GM23338 (cell line): ENCODE measurements around the gene PGBD4. TPM values are rescaled to one million over a fixed set of nuclear protein-coding genes. Genes with fewer than 3 reads are reported as not detected.

Experiments
- ATAC-seq: fragments of 200-7000 bp; cut with Tn5 transposase; 3 replicates; pipeline ENCODE4 v1.9.1; 2020
- DNase-seq: peaks from one replicate; pipeline ENCODE4 v3.0.0-alpha.2; 2015; ENCODE audit warnings: low spot score
- H2AFZ ChIP-seq: fragments of 200-600 bp; sonication (generic); 2 replicates; pipeline ENCODE4 v1.8.0; 2016; ENCODE audit warnings: antibody characterized with exemption, mild to moderate bottlenecking, moderate library complexity
- H3F3A ChIP-seq: fragments of 200-600 bp; sonication (generic); replicated peaks from 2 replicates; pipeline ENCODE4 v1.8.0; 2017; ENCODE audit warnings: antibody characterized with exemption, mixed run types, low read depth
- H3K27ac ChIP-seq: fragments of 200-600 bp; sonication (generic); 2 replicates; pipeline ENCODE4 v1.6.1; 2016; ENCODE audit warnings: low read depth
- H3K27me3 ChIP-seq: fragments of 200-600 bp; sonication (generic); 2 replicates; pipeline ENCODE4 v1.8.0; 2016; ENCODE audit warnings: mild to moderate bottlenecking, mixed run types, moderate library complexity; ENCODE audit not compliant: insufficient read depth
- H3K36me3 ChIP-seq: fragments of 200-600 bp; sonication (generic); 2 replicates; pipeline ENCODE4 v1.8.0; 2016; ENCODE audit warnings: mild to moderate bottlenecking; ENCODE audit not compliant: insufficient read depth
- H3K4me1 ChIP-seq: fragments of 200-600 bp; sonication (generic); 2 replicates; pipeline ENCODE4 v1.8.0; 2016; ENCODE audit warnings: mild to moderate bottlenecking, moderate library complexity; ENCODE audit not compliant: insufficient read depth
- H3K4me2 ChIP-seq: fragments of 200-600 bp; sonication (generic); 2 replicates; pipeline ENCODE4 v1.7.1; 2017; ENCODE audit warnings: mixed run types
- H3K4me3 ChIP-seq: fragments of 200-600 bp; sonication (generic); 2 replicates; pipeline ENCODE4 v1.6.1; 2016; ENCODE audit warnings: mixed run types
- H3K79me2 ChIP-seq: fragments of 200-600 bp; sonication (generic); replicated peaks from 2 replicates; pipeline ENCODE4 v1.8.0; 2017; ENCODE audit warnings: mild to moderate bottlenecking; ENCODE audit not compliant: insufficient read depth
- H3K9me2 ChIP-seq: fragments of 200-600 bp; sonication (generic); 2 replicates; pipeline ENCODE4 v1.8.0; 2017; ENCODE audit not compliant: insufficient read depth
- H4K20me1 ChIP-seq: fragments of 200-600 bp; sonication (generic); replicated peaks from 2 replicates; pipeline ENCODE4 v1.8.0; 2017; ENCODE audit warnings: mild to moderate bottlenecking; ENCODE audit not compliant: insufficient read depth
- H3K27ac Mint-ChIP-seq: 2 replicates; pipeline ENCODE4 v1.8.0; 2020; ENCODE audit warnings: inconsistent platforms, mild to moderate bottlenecking, moderate library complexity, mixed read lengths
- H3K27me3 Mint-ChIP-seq: 3 replicates; pipeline ENCODE4 v1.8.0; 2022; ENCODE audit warnings: low read depth, mild to moderate bottlenecking, moderate library complexity, mixed read lengths, inconsistent platforms; ENCODE audit not compliant: insufficient read depth, poor library complexity
- H3K36me3 Mint-ChIP-seq: 3 replicates; pipeline ENCODE4 v1.8.0; 2021; ENCODE audit warnings: low read depth, mild to moderate bottlenecking, inconsistent platforms, moderate library complexity, mixed read lengths
- H3K4me1 Mint-ChIP-seq: 3 replicates; pipeline ENCODE4 v1.8.0; 2020; ENCODE audit warnings: mild to moderate bottlenecking, inconsistent platforms, mixed read lengths
- H3K4me3 Mint-ChIP-seq: 3 replicates; pipeline ENCODE4 v1.8.0; 2021; ENCODE audit warnings: moderate library complexity, mild to moderate bottlenecking, inconsistent platforms, mixed read lengths
- H3K9me3 Mint-ChIP-seq: 3 replicates; pipeline ENCODE4 v1.8.0; 2020; ENCODE audit warnings: moderate library complexity, mild to moderate bottlenecking, inconsistent platforms, mixed read lengths
- JUNB ChIP-seq: IDR thresholded peaks from one replicate; pipeline ENCODE4 v1.6.1; 2016; ENCODE audit warnings: antibody characterized with exemption; ENCODE audit not compliant: unreplicated experiment
- NANOG ChIP-seq: IDR thresholded peaks from 2 replicates; pipeline ENCODE4 v1.6.1; 2016; ENCODE audit warnings: antibody characterized with exemption, borderline replicate concordance
- POLR2AphosphoS5 ChIP-seq: IDR thresholded peaks from 2 replicates; pipeline ENCODE4 v1.6.1; 2016; ENCODE audit warnings: antibody characterized with exemption, low read depth
- ZNF114 ChIP-seq: fragments of 250-450 bp; sonication (Bioruptor Pico); IDR thresholded peaks from 2 replicates; pipeline ENCODE4 v1.5.0; 2020; ENCODE audit warnings: mild to moderate bottlenecking, moderate library complexity
- polyA plus RNA-seq: library from polyadenylated mRNA; unstranded; fragments of >200 nt; fragmentation: Nextera tagmentation; extraction: Ambion mirVana; gene quantifications from 2 replicates; pipeline ENCODE4 v1.2.1, GENCODE V29; 2016
- total RNA-seq: library from RNA; depleted of rRNA; stranded (reverse); fragments of >200 nt; shearing (Covaris generic); gene quantifications from 2 replicates; pipeline ENCODE4 v1.2.3, GENCODE V29; 2014
- TF ChIP-seq, protein P1 (sequence below): fragments of 250-450 bp; sonication (Bioruptor Pico); IDR thresholded peaks from 2 replicates; pipeline ENCODE4 v1.5.0; 2020; ENCODE audit warnings: mild to moderate bottlenecking, moderate library complexity

PGBD4 gene
- total and polyA plus RNA-seq, 2 experiments from 2014 or later = 0.50 to 0.66 TPM

GRCh38 chr15:34133511-34133910, 31.6 kb downstream of the PGBD4 start (continued):
- TF ChIP-seq, protein P1, sequence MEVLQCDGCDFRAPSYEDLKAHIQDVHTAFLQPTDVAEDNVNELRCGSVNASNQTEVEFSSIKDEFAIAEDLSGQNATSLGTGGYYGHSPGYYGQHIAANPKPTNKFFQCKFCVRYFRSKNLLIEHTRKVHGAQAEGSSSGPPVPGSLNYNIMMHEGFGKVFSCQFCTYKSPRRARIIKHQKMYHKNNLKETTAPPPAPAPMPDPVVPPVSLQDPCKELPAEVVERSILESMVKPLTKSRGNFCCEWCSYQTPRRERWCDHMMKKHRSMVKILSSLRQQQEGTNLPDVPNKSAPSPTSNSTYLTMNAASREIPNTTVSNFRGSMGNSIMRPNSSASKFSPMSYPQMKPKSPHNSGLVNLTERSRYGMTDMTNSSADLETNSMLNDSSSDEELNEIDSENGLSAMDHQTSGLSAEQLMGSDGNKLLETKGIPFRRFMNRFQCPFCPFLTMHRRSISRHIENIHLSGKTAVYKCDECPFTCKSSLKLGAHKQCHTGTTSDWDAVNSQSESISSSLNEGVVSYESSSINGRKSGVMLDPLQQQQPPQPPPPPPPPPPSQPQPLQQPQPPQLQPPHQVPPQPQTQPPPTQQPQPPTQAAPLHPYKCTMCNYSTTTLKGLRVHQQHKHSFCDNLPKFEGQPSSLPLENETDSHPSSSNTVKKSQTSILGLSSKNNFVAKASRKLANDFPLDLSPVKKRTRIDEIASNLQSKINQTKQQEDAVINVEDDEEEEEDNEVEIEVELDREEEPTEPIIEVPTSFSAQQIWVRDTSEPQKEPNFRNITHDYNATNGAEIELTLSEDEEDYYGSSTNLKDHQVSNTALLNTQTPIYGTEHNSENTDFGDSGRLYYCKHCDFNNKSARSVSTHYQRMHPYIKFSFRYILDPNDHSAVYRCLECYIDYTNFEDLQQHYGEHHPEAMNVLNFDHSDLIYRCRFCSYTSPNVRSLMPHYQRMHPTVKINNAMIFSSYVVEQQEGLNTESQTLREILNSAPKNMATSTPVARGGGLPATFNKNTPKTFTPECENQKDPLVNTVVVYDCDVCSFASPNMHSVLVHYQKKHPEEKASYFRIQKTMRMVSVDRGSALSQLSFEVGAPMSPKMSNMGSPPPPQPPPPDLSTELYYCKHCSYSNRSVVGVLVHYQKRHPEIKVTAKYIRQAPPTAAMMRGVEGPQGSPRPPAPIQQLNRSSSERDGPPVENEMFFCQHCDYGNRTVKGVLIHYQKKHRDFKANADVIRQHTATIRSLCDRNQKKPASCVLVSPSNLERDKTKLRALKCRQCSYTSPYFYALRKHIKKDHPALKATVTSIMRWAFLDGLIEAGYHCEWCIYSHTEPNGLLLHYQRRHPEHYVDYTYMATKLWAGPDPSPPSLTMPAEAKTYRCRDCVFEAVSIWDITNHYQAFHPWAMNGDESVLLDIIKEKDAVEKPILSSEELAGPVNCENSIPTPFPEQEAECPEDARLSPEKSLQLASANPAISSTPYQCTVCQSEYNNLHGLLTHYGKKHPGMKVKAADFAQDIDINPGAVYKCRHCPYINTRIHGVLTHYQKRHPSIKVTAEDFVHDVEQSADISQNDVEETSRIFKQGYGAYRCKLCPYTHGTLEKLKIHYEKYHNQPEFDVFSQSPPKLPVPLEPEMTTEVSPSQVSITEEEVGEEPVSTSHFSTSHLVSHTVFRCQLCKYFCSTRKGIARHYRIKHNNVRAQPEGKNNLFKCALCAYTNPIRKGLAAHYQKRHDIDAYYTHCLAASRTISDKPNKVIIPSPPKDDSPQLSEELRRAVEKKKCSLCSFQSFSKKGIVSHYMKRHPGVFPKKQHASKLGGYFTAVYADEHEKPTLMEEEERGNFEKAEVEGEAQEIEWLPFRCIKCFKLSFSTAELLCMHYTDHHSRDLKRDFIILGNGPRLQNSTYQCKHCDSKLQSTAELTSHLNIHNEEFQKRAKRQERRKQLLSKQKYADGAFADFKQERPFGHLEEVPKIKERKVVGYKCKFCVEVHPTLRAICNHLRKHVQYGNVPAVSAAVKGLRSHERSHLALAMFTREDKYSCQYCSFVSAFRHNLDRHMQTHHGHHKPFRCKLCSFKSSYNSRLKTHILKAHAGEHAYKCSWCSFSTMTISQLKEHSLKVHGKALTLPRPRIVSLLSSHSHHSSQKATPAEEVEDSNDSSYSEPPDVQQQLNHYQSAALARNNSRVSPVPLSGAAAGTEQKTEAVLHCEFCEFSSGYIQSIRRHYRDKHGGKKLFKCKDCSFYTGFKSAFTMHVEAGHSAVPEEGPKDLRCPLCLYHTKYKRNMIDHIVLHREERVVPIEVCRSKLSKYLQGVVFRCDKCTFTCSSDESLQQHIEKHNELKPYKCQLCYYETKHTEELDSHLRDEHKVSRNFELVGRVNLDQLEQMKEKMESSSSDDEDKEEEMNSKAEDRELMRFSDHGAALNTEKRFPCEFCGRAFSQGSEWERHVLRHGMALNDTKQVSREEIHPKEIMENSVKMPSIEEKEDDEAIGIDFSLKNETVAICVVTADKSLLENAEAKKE = no peak
- no peak for TF ChIP-seq NANOG

DNA sequence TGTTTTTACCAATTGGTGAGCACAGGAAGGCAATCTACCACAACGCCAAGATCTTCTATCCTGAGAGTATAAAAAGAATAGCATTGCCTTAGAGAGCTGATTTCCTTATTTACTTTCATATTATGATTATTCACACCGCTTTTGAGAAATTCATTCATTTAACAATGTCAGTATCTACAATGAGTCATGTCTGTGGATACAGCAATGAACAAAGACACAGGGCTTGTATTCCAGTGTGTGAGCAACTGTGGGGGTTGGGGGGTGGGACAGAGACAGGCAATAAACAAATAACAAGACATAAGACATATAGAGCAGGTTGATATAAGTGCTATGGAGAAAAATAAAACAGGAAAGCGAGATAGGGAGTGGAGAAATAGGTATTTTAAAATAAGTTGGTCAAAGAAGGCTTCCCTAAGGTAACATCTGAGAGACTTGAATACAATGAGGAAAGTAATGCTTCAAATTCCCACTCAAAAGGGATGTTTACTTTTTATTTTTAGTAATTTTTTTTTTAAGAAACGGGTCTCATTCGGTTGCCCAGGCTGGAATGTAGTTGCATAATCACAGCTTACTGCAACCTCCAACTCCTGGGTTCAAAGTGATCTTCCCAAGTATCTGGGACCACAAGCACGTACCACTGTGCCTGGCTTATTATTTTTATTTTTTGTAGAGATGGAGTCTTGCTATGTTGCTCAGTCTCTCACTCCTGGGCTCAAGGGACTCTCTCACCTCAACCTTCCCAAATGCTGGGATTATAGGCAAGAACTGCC, 45.7 kb downstream of the PGBD4 start:
- Histone ChIP-seq H3K27me3 (no peaks in the 10 kb centered on the region), H3K9me2 (no peaks in the 10 kb centered on the region), H3F3A (no peaks in the 10 kb centered on the region), H3K27ac (0 out of 2 replicates have a peak overlapping the region, but pooled peaks have one; percentile 21), H4K20me1 (no peaks in the 10 kb centered on the region), H3K4me3 (no peak overlapping the region), H3K4me2 (no peak overlapping the region), H3K36me3 (peaks cover 12% of the 10 kb centered on the region; the same call in 1 of the 2 replicates), H2AFZ (no peak overlapping the region), H3K79me2 (no peaks in the 10 kb centered on the region), H3K4me1 (no peaks in the 10 kb centered on the region)
- Mint-ChIP-seq H3K27ac (no peak overlapping the region), H3K4me3 (no peak overlapping the region), H3K9me3 (no peaks in the 10 kb centered on the region), H3K36me3 (peaks cover 48% of the 10 kb centered on the region), H3K4me1 (no peaks in the 10 kb centered on the region), H3K27me3 (no peaks in the 10 kb centered on the region)
- ATAC-seq = no peak
- no peak for DNase-seq
- TF ChIP-seq ZNF114 = no peak
- TF ChIP-seq, protein P1 = no peak
- no peak for TF ChIP-seq NANOG
- no peak for TF ChIP-seq POLR2AphosphoS5
- no peak for TF ChIP-seq JUNB
